Gastrocnemius medialis (tissue), 4 donors: ENCODE results near the gene SEC14L1.

ENCODE experiments used
- CTCF ChIP-seq, 5 experiments: fragments of 450-650 bp in 3 of 5; fragments of 200-600 bp in 2 of 5; sonication (generic) in 2 of 5; IDR thresholded peaks in 4 of 5; conservative IDR thresholded peaks in 1 of 5; 1 replicate in 4 of 5; 2 replicates in 1 of 5; pipeline ENCODE4 v1.5.1; 2016 to 2019; ENCODE audit warnings: antibody characterized with exemption in 5 of 5, mild to moderate bottlenecking in 3 of 5, moderate library complexity in 3 of 5
- POLR2A ChIP-seq, 2 donors: fragments of 450-650 bp; IDR thresholded peaks; one replicate each; pipeline ENCODE4 v1.6.1; 2017; ENCODE audit warnings: antibody characterized with exemption in 2 of 2, mild to moderate bottlenecking in 2 of 2, moderate library complexity in 2 of 2

DNA sequence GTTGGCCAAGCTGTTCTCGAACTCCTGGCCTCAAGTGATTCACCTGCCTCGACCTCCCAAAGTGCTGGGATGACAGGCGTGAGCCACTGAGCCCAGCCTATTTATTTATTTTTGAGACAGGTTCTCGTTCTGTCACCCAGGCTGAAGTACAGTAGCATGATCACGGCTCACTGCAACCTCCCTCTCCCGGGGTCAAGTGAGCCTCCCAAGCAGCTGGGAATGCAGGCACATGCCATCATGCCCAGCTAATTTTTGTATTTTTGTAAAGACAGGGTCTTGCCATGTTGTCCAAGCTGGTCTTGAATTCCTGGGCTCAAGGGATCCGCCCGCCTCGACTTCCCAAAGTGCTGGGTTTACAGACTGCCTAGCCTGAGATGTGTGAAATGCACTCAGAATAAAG, 10.2 kb upstream of the SEC14L1 start:
- TF ChIP-seq POLR2A (IDR thresholded peaks at IDR 0.05): no peak
- no peak for TF ChIP-seq CTCF (IDR thresholded peaks at IDR 0.05 in 4 of 5, conservative IDR thresholded peaks at IDR 0.05 in 1 of 5)
